VCaP (cell line): ENCODE results near the gene MORF4L2.

Experiments
- H3K27ac ChIP-seq: fragments of 450-650 bp; 2 replicates; pipeline ENCODE4 v1.5.1; 2017
- TF ChIP-seq, protein P1 (sequence below): fragments of 450-650 bp; conservative IDR thresholded peaks from 2 replicates; pipeline ENCODE4 v1.5.1; 2017; ENCODE audit warnings: mild to moderate bottlenecking, moderate library complexity

MORF4L2 gene

DNA sequence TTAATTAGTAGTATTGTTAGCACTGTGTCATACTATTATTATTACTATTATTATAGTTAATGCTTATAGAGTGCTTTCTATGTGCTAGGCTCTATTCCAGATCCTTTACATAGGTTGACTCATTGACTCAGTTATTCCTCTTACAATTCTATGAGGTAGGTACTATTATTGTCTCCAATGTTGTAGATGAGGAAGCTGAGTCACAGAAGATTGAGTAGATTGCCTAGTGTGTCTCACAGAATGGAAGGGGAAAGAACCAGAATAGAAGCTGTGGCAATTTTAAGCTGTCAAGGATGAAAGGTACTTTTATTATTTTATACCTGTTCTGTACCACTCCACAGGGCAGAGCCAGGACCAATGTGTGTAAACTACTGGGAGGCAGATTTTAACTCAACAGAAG is 59.6 kb downstream of the MORF4L2 start:
- TF ChIP-seq, protein P1, sequence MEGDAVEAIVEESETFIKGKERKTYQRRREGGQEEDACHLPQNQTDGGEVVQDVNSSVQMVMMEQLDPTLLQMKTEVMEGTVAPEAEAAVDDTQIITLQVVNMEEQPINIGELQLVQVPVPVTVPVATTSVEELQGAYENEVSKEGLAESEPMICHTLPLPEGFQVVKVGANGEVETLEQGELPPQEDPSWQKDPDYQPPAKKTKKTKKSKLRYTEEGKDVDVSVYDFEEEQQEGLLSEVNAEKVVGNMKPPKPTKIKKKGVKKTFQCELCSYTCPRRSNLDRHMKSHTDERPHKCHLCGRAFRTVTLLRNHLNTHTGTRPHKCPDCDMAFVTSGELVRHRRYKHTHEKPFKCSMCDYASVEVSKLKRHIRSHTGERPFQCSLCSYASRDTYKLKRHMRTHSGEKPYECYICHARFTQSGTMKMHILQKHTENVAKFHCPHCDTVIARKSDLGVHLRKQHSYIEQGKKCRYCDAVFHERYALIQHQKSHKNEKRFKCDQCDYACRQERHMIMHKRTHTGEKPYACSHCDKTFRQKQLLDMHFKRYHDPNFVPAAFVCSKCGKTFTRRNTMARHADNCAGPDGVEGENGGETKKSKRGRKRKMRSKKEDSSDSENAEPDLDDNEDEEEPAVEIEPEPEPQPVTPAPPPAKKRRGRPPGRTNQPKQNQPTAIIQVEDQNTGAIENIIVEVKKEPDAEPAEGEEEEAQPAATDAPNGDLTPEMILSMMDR, result no peak
- H3K27ac ChIP-seq, result no peak overlapping the region
